CD4-positive, CD25-positive, alpha-beta regulatory T cell (primary cell): Measurements from ENCODE around the gene MCL1. TPM values are rescaled to one million over a fixed set of nuclear protein-coding genes. Genes with fewer than 3 reads are reported as not detected.

Source experiments
- ATAC-seq, 2 donors: fragments of 150-1000 bp; cut with Tn5 transposase; one replicate each; pipeline ENCODE4 v1.10.0; 2021; ENCODE audit warnings: low read depth in 2 of 2, moderate number of reproducible peaks in 2 of 2, moderate library complexity in 1 of 2
- DNase-seq, 3 donors: peaks; one replicate each; pipeline versions ENCODE4 v3.0.0 to v3.0.0-alpha.2; 2012 to 2022; ENCODE audit warnings: mixed read lengths in 1 of 3
- H3K27ac ChIP-seq: one replicate; pipeline ENCODE4 v1.7.0; 2013; ENCODE audit warnings: mild to moderate bottlenecking, low read length; ENCODE audit not compliant: insufficient read depth, poor library complexity, severe bottlenecking
- H3K27me3 ChIP-seq: one replicate; pipeline ENCODE4 v1.7.0; 2013; ENCODE audit warnings: low read length; ENCODE audit not compliant: control insufficient read depth, insufficient read depth
- H3K36me3 ChIP-seq: one replicate; pipeline ENCODE4 v1.7.0; 2013; ENCODE audit warnings: mild to moderate bottlenecking, low read length, moderate library complexity; ENCODE audit not compliant: control insufficient read depth, insufficient read depth
- H3K4me1 ChIP-seq: 2 replicates; pipeline ENCODE4 v1.7.0; 2013; ENCODE audit warnings: mild to moderate bottlenecking, low read length; ENCODE audit not compliant: insufficient read depth, control insufficient read depth, poor library complexity, severe bottlenecking
- H3K4me3 ChIP-seq: one replicate; pipeline ENCODE4 v1.7.0; 2013; ENCODE audit warnings: low read depth, mild to moderate bottlenecking, low read length, moderate library complexity
- H3K9me3 ChIP-seq, 2 experiments: 1 replicate in 1 of 2; 2 replicates in 1 of 2; pipeline ENCODE4 v1.7.0; 2013; ENCODE audit warnings: low read length in 2 of 2, mild to moderate bottlenecking in 1 of 2, moderate library complexity in 1 of 2; ENCODE audit not compliant: control insufficient read depth in 2 of 2
- H3K27ac Mint-ChIP-seq, 3 donors: one replicate each; pipeline ENCODE4 v1.8.0; 2020 to 2022; ENCODE audit warnings: mild to moderate bottlenecking in 3 of 3, mixed read lengths in 3 of 3, moderate library complexity in 2 of 3
- H3K27me3 Mint-ChIP-seq: one replicate; pipeline ENCODE4 v1.8.0; 2022; ENCODE audit warnings: mild to moderate bottlenecking, mixed read lengths
- H3K36me3 Mint-ChIP-seq: one replicate; pipeline ENCODE4 v1.8.0; 2020; ENCODE audit warnings: mixed read lengths
- H3K4me1 Mint-ChIP-seq, 4 donors: one replicate each; pipeline ENCODE4 v1.8.0; 2020 to 2022; ENCODE audit warnings: mixed read lengths in 4 of 4, mild to moderate bottlenecking in 1 of 4
- H3K4me3 Mint-ChIP-seq, 4 donors: one replicate each; pipeline ENCODE4 v1.8.0; 2020 to 2022; ENCODE audit warnings: mild to moderate bottlenecking in 4 of 4, mixed read lengths in 4 of 4, moderate library complexity in 3 of 4
- H3K9me3 Mint-ChIP-seq, 7 donors: one replicate each; pipeline ENCODE4 v1.8.0; 2020 to 2022; ENCODE audit warnings: mixed read lengths in 7 of 7, mild to moderate bottlenecking in 3 of 7, moderate library complexity in 2 of 7
- polyA plus RNA-seq, 4 donors: library from polyadenylated mRNA; unstranded; fragments of 300-500 nt; fragmentation: Illumina TruSeq; gene quantifications; one replicate each; pipeline ENCODE4 v1.2.3, GENCODE V29; 2021
- total RNA-seq: library from RNA; stranded (reverse); gene quantifications from one replicate; pipeline ENCODE4 v1.2.3, GENCODE V29; 2022

The MCL1 gene
- total and polyA plus RNA-seq, 5 donors from 2014 or later: 167 to 764 (median 184) TPM

DNA sequence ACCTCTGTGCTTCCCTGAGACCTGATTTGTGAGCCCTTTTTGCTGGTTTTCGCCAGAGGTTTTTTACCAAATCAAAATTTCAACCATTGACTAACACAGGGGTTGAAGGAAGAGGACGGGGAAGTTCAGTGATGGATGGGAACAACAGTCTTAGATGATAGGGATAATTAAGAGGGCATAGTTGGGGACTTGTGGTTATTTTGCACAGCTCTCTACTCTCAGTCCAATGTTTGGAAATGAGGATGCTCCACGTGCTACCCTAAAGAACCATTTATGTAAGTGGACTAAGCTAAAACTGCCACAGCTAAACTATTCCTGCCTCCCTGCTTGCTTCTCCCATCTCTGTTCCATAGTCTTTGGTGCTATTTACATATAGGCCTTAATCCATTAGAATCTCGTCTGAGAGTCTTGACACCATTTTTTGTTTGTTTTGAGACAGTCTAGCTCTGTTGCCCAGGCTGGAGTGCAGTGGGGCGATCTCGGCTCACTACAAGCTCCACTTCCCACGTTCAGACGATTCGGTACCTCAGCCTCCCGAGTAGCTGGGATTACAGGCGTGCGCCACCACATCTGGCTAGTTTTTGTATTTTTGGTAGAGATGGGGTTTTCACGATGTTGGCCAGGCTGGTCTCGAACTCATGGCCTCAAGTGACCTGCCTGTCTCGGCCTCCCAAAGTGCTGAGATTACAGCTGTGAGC, 684 bp upstream of the MCL1 start:
- Histone ChIP-seq H3K4me3 (peak overlapping the region; percentile 83), H3K9me3 (no peaks in the 10 kb centered on the region), H3K27ac (peak overlapping the region; percentile 95), H3K4me1 (peaks cover 15% of the 10 kb centered on the region), H3K27me3 (no peaks in the 10 kb centered on the region), H3K36me3 (peaks cover 37% of the 10 kb centered on the region)
- peak in 1 of 2 donors; percentile 1 for ATAC-seq
- no peak for DNase-seq
- H3K27ac Mint-ChIP-seq: peak overlapping the region; percentile 94 to 97 (median 97)
- peaks cover 40% of the 10 kb centered on the region for H3K36me3 Mint-ChIP-seq
- H3K4me1 Mint-ChIP-seq: peaks cover 11 to 27% (median 20%) of the 10 kb centered on the region in 4 donors
- peaks cover 9% of the 10 kb centered on the region for H3K27me3 Mint-ChIP-seq
- peak overlapping the region; percentile 82 to 99 (median 98) for H3K4me3 Mint-ChIP-seq
- H3K9me3 Mint-ChIP-seq: peaks cover 0 to 3% (median 0%) of the 10 kb centered on the region in 7 donors

DNA sequence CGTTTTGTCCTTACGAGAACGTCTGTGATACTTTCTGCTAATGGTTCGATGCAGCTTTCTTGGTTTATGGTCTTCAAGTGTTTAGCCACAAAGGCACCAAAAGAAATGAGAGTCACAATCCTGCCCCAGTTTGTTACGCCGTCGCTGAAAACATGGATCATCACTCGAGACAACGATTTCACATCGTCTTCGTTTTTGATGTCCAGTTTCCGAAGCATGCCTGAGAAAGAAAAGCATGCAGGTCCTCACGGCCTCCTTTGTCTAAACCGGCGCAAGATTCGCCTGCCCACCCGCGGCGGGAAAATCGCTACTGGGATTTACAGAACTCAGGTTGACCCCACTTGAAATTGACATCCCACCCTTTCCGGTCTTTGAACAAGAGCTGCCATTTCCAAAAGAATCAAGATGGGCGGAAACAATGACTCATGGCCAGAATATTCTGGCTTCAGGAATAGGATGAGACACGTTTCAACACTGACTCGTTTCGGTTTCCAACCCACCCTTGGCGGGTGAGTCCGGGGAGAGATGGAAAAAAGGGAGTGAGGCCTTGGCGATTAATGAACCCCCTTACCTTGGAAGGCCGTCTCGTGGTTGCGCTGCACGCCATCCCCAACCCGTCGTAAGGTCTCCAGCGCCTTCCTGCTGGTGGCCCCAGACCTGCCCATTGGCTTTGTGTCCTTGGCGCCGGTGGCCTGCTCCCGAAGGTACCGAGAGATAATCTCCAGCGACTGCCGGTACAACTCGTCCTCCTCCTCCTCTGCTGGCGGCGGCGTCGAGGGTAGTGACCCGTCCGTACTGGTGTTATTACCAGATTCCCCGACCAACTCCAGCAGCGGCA, 919 bp downstream of the MCL1 start:
- H3K27ac Mint-ChIP-seq: peak overlapping the region; percentile 97 to 99 (median 98)
- peak overlapping the region; percentile 99 for H3K4me3 ChIP-seq
- peaks cover 11 to 37% (median 28%) of the 10 kb centered on the region in 4 donors for H3K4me1 Mint-ChIP-seq
- DNase-seq (peak in 2 of 3 donors; percentile 42 to 55), ATAC-seq (no peak)
- peaks cover 0 to 3% (median 0%) of the 10 kb centered on the region in 7 donors for H3K9me3 Mint-ChIP-seq
- peak overlapping the region; percentile 95 for H3K27ac ChIP-seq
- H3K27me3 Mint-ChIP-seq: peaks cover 9% of the 10 kb centered on the region
- peaks cover 30% of the 10 kb centered on the region for H3K4me1 ChIP-seq
- no peaks in the 10 kb centered on the region for H3K9me3 ChIP-seq
- H3K27me3 ChIP-seq: no peaks in the 10 kb centered on the region
- peak overlapping the region; percentile 98 to 100 (median 99) for H3K4me3 Mint-ChIP-seq
- H3K36me3 ChIP-seq: peaks cover 52% of the 10 kb centered on the region
- H3K36me3 Mint-ChIP-seq: peaks cover 53% of the 10 kb centered on the region

DNA sequence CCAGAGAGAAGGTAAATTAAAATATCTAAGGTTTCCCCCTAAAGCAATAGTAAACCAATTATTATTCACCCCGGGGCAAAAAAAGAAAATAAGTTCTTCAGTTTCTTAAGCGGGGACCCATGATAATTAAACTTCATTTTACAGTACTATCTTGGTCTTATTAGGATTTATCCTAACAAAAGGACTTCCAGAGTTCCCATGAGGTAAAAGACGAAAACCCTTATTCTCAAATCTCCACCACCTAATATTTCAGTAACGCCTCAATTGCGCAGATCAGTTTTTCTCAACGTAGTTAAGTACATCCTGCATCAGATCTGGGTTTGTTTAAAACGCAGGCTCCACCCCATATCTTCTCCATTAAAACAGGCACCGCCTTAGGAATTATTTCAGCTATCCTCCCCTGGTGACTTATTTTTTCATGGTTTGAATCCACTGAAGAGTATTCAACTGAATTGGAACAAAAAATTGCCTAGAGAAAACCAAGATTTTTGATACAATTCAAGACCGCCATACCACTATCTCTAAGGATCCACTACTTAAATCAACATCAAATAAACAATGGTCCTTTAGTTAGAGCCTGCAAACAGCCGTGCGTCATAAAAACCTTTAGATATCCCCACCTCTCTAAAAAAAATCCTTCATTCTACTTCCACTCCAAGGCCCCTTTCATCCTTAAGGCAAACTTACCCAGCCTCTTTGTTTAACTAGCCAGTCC, 1.7 kb downstream of the MCL1 start:
- H3K4me1 ChIP-seq: peaks cover 38% of the 10 kb centered on the region
- H3K9me3 ChIP-seq: no peaks in the 10 kb centered on the region
- DNase-seq (peak in 2 of 3 donors; percentile 71 to 75), ATAC-seq (peak in 1 of 2 donors; percentile 16)
- H3K36me3 ChIP-seq: peaks cover 59% of the 10 kb centered on the region
- H3K27me3 ChIP-seq: no peaks in the 10 kb centered on the region
- Mint-ChIP-seq H3K36me3 (peaks cover 61% of the 10 kb centered on the region), H3K27me3 (peaks cover 9% of the 10 kb centered on the region), H3K27ac (peak overlapping the region; percentile 97 to 99 (median 98)), H3K4me1 (peaks cover 11 to 45% (median 33%) of the 10 kb centered on the region in 4 donors), H3K4me3 (peak overlapping the region; percentile 98 to 100 (median 99)), H3K9me3 (peaks cover 0 to 3% (median 0%) of the 10 kb centered on the region in 7 donors)
- H3K4me3 ChIP-seq: peak overlapping the region; percentile 99
- peak overlapping the region; percentile 95 for H3K27ac ChIP-seq

DNA sequence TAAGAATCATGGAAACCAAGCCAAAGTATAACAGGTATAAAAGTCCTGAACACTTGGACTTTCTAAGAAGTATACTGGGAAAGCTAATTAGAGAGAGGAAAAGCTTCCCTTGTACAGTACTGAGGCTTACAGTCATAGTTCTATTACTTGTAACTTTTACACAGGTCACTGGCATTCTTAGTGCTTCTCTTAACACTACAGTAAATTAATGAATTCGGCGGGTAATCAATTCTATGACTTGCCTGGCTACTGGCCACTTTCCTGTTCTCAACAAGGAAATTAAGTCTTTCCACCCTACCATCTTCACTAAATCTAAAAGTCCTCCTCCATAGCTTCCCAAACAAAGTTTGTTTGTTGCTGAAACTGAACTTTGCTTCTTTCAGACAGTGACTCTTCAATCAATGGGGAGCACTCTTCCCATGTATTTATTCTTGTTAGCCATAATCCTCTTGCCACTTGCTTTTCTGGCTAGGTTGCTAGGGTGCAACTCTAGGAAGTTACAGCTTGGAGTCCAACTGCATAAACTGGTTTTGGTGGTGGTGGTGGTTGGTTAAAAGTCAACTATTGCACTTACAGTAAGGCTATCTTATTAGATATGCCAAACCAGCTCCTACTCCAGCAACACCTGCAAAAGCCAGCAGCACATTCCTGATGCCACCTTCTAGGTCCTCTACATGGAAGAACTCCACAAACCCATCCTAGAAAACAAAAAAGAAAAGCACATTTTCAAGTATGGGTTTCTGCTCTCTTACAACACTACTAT, 2.4 kb downstream of the MCL1 start:
- H3K27me3 ChIP-seq: no peaks in the 10 kb centered on the region
- Mint-ChIP-seq H3K36me3 (peaks cover 65% of the 10 kb centered on the region), H3K27me3 (peaks cover 9% of the 10 kb centered on the region), H3K27ac (peak overlapping the region; percentile 97 to 99 (median 98)), H3K4me3 (peak overlapping the region; percentile 98 to 100 (median 99)), H3K9me3 (peaks cover 0 to 3% (median 0%) of the 10 kb centered on the region in 7 donors), H3K4me1 (peaks cover 7 to 46% (median 31%) of the 10 kb centered on the region in 4 donors)
- ATAC-seq: no peak
- peak overlapping the region; percentile 95 for H3K27ac ChIP-seq
- DNase-seq: peak in 1 of 3 donors; percentile 39
- H3K4me3 ChIP-seq: peak overlapping the region; percentile 99
- peaks cover 62% of the 10 kb centered on the region for H3K36me3 ChIP-seq
- no peaks in the 10 kb centered on the region for H3K9me3 ChIP-seq
- peaks cover 45% of the 10 kb centered on the region for H3K4me1 ChIP-seq

DNA sequence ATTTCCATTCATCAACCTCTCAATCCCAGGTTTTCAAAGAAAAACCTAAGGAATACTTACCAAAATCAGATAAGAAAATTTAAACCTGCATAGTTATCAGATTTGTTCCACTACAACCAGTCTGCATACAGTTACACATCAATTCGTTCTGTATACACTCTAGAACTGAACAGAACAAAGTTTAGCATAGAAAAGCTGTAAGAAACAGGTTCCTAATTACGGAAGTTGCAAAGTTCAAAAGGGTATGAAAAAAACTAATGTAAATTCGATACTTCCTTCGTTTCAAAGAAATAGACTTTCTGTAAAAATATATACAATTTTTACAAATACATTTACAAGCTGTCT, 3.1 kb downstream of the MCL1 start:
- Mint-ChIP-seq H3K9me3 (peaks cover 0 to 3% (median 0%) of the 10 kb centered on the region in 7 donors), H3K4me1 (peaks cover 7 to 50% (median 32%) of the 10 kb centered on the region in 4 donors), H3K27ac (peak overlapping the region; percentile 95 to 98 (median 97)), H3K36me3 (peaks cover 65% of the 10 kb centered on the region), H3K27me3 (peaks cover 9% of the 10 kb centered on the region), H3K4me3 (peak overlapping the region; percentile 98 to 100 (median 99))
- no peaks in the 10 kb centered on the region for H3K27me3 ChIP-seq
- DNase-seq (no peak), ATAC-seq (no peak)
- H3K4me1 ChIP-seq: peaks cover 51% of the 10 kb centered on the region
- peak overlapping the region; percentile 95 for H3K27ac ChIP-seq
- H3K9me3 ChIP-seq: no peaks in the 10 kb centered on the region
- H3K4me3 ChIP-seq: peak overlapping the region; percentile 99
- peaks cover 64% of the 10 kb centered on the region for H3K36me3 ChIP-seq

DNA sequence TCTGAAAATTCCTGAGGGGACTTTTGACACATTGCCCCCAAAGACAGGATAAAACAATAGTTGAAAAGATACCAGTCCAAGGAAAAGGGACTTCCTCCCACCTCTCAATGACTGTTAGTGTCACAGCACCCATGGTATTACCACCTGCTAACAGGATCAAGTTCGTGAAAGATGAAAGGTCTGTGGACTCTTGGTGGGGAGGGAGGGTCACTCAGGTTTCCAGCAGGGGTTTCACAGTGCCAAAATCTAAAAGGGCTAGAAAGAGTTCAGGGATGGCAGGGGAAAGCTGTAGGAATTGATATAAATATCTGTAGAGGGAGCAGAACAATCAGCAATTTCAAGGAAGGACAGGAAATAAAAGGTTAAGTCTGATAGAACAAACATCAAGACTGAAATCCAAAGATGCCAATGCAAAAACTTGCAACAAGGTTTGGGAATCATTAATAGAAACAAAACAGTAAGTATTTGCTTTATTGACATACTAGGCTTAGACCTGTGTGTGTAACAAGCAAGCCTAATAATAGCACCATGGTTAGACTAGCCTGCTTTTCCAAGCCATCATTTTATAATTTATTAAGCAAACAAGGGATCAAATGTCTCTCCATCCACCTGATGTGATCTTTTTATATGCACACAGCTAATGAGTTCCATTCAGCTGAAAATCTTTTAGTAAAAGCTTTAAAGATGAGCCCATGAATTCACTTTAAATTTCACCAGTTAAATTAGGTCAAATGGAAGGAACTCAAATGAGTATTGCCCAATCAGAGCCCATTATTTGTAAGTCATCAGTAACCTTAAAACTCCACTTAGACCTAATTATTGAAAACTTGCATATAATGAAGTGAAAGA, 3.7 kb downstream of the MCL1 start:
- peak overlapping the region; percentile 95 to 97 (median 96) for H3K27ac Mint-ChIP-seq
- Histone ChIP-seq H3K4me1 (peaks cover 57% of the 10 kb centered on the region), H3K27ac (peak overlapping the region; percentile 82), H3K36me3 (peaks cover 67% of the 10 kb centered on the region), H3K4me3 (peak overlapping the region; percentile 99), H3K9me3 (no peaks in the 10 kb centered on the region), H3K27me3 (no peaks in the 10 kb centered on the region)
- peaks cover 70% of the 10 kb centered on the region for H3K36me3 Mint-ChIP-seq
- peaks cover 5 to 51% (median 31%) of the 10 kb centered on the region in 4 donors for H3K4me1 Mint-ChIP-seq
- DNase-seq (no peak), ATAC-seq (no peak)
- peak overlapping the region; percentile 98 to 100 (median 99) for H3K4me3 Mint-ChIP-seq
- H3K9me3 Mint-ChIP-seq: peaks cover 0 to 3% (median 0%) of the 10 kb centered on the region in 7 donors
- peaks cover 9% of the 10 kb centered on the region for H3K27me3 Mint-ChIP-seq
